ENCODE measurements around the gene FYCO1.

- TF ChIP-seq CTCF (IDR thresholded peaks at IDR 0.05): no peak
- TF ChIP-seq POLR2A (IDR thresholded peaks at IDR 0.05): no peak
These were observed 73.6 kb downstream of the FYCO1 start for GRCh38 chr3:45922039-45922326.

Measured in thyroid gland (tissue), 4 donors.